MM.1S (cell line): ENCODE measurements around the gene RIF1.

Source experiments
- CTCF ChIP-seq: fragments of 300-600 bp; sonication (generic); IDR thresholded peaks from 2 replicates; pipeline ENCODE4 v1.5.1; 2016; ENCODE audit warnings: antibody characterized with exemption, low read length, mixed read lengths
- EZH2 ChIP-seq: fragments of 300-600 bp; sonication (generic); optimal IDR thresholded peaks from 2 replicates; pipeline ENCODE3; 2017; ENCODE audit warnings: low read depth, mild to moderate bottlenecking, antibody characterized with exemption, low read length, mixed read lengths

GRCh38 chr2:151423760-151424159 lies 14.1 kb downstream of the RIF1 start:
- TF ChIP-seq CTCF (no peak), EZH2 (no peak)
